ENCODE results near the gene CCNI. TPM values are rescaled to one million over a fixed set of nuclear protein-coding genes. Genes with fewer than 3 reads are reported as not detected.
A peak's percentile ranks its signal among the peaks of the same experiment; 100 is the strongest.

CCNI gene
- total RNA-seq, 1 donor from 2014 or later: 511 TPM

- Mint-ChIP-seq H3K4me3 (no peak overlapping the region), H3K4me1 (no peaks in the 10 kb centered on the region), H3K27me3 (ENCODE audit: insufficient read depth, low read depth) (no peaks in the 10 kb centered on the region), H3K36me3 (peaks cover 45% of the 10 kb centered on the region), H3K9me3 (no peaks in the 10 kb centered on the region), H3K27ac (peak overlapping the region; percentile 68)
- Histone ChIP-seq H3K36me3 (peaks cover 57% of the 10 kb centered on the region), H3K27me3 (no peaks in the 10 kb centered on the region), H2AFZ (replicated peaks) (no peak overlapping the region), H4K20me1 (ENCODE audit: low read depth) (peaks cover 57% of the 10 kb centered on the region), H3K27ac (no peak overlapping the region), H3K4me2 (no peak overlapping the region), H3F3A (ENCODE audit: low read depth) (peaks cover 81% of the 10 kb centered on the region), H3K4me3 (no peak overlapping the region), H3K9me3 (ENCODE audit: low read depth) (no peaks in the 10 kb centered on the region), H3K79me2 (ENCODE audit: low read depth) (peaks cover 68% of the 10 kb centered on the region), H3K4me1 (peaks cover 11% of the 10 kb centered on the region), H3K9ac (no peak overlapping the region)
- peak; percentile 79 for DNase-seq (ENCODE audit: low spot score)
- no peak for TF ChIP-seq EZH2 (IDR thresholded peaks at IDR 0.05)
- no peak for TF ChIP-seq EZH2phosphoT487 (IDR thresholded peaks at IDR 0.05)
- TF ChIP-seq, protein P1, sequence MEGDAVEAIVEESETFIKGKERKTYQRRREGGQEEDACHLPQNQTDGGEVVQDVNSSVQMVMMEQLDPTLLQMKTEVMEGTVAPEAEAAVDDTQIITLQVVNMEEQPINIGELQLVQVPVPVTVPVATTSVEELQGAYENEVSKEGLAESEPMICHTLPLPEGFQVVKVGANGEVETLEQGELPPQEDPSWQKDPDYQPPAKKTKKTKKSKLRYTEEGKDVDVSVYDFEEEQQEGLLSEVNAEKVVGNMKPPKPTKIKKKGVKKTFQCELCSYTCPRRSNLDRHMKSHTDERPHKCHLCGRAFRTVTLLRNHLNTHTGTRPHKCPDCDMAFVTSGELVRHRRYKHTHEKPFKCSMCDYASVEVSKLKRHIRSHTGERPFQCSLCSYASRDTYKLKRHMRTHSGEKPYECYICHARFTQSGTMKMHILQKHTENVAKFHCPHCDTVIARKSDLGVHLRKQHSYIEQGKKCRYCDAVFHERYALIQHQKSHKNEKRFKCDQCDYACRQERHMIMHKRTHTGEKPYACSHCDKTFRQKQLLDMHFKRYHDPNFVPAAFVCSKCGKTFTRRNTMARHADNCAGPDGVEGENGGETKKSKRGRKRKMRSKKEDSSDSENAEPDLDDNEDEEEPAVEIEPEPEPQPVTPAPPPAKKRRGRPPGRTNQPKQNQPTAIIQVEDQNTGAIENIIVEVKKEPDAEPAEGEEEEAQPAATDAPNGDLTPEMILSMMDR (IDR thresholded peaks at IDR 0.05): peak; percentile 70
Observed at GRCh38 chr4:77052352-77052751, 23.4 kb downstream of the CCNI start.

DNA sequence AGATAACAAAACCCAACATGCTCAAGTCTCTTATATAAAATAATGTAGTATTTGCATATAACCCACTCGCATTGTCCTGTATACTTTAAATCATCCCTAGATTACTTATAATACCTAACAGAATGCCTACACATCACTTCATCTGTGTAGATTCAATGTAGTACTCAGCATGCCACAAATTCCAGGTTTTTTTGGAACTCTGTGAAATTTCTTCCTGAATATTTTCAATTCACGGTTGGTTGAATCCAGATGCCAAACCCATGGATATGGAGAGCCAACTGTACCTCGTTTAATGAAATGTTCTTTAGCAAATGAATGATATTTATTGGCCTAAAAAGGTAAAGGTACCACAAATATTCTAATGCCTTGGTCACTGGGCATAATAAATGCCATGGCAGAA, 24.8 kb downstream of the CCNI start:
- Histone ChIP-seq H3K36me3 (peaks cover 47% of the 10 kb centered on the region), H3F3A (ENCODE audit: low read depth) (peaks cover 86% of the 10 kb centered on the region), H3K4me2 (no peak overlapping the region), H3K4me1 (peaks cover 11% of the 10 kb centered on the region), H3K27ac (no peak overlapping the region), H3K79me2 (ENCODE audit: low read depth) (peaks cover 57% of the 10 kb centered on the region), H2AFZ (replicated peaks) (no peak overlapping the region), H3K4me3 (no peak overlapping the region), H3K9ac (no peak overlapping the region), H3K9me3 (ENCODE audit: low read depth) (no peaks in the 10 kb centered on the region), H3K27me3 (no peaks in the 10 kb centered on the region), H4K20me1 (ENCODE audit: low read depth) (peaks cover 56% of the 10 kb centered on the region)
- Mint-ChIP-seq H3K27me3 (ENCODE audit: insufficient read depth, low read depth) (no peaks in the 10 kb centered on the region), H3K9me3 (no peaks in the 10 kb centered on the region), H3K27ac (no peak overlapping the region), H3K4me3 (no peak overlapping the region), H3K36me3 (peaks cover 38% of the 10 kb centered on the region), H3K4me1 (no peaks in the 10 kb centered on the region)
- no peak for DNase-seq (ENCODE audit: low spot score)
- TF ChIP-seq, protein P1 (IDR thresholded peaks at IDR 0.05): no peak
- no peak for TF ChIP-seq EZH2phosphoT487 (IDR thresholded peaks at IDR 0.05)
- no peak for TF ChIP-seq EZH2 (IDR thresholded peaks at IDR 0.05)

DNA sequence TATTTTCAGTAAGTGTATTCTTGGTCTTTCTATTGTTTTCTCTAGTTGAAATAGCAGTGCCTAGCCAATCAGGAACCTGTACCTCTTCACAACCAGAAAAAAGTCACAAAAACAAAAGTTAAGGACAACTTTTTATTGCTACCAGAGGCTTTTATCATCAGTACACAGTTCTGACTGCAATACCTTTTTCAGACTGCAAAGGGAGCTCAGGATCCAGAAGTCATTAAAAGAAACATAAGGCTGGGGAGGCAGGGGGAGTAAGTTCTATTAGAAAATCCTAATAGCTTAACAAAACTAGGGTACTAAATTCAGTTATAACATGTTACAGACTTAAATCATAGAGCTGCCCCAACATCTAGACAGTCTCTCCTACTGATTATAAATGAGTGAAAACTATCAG, 28.8 kb downstream of the CCNI start:
- Mint-ChIP-seq H3K9me3 (no peaks in the 10 kb centered on the region), H3K4me3 (no peak overlapping the region), H3K27ac (no peak overlapping the region), H3K36me3 (peaks cover 18% of the 10 kb centered on the region), H3K27me3 (ENCODE audit: insufficient read depth, low read depth) (no peaks in the 10 kb centered on the region), H3K4me1 (no peaks in the 10 kb centered on the region)
- Histone ChIP-seq H3K4me2 (no peak overlapping the region), H3K9me3 (ENCODE audit: low read depth) (no peaks in the 10 kb centered on the region), H3K4me1 (peaks cover 11% of the 10 kb centered on the region), H3K36me3 (peaks cover 22% of the 10 kb centered on the region), H4K20me1 (ENCODE audit: low read depth) (peaks cover 48% of the 10 kb centered on the region), H3K27ac (peak overlapping the region; percentile 65), H3K79me2 (ENCODE audit: low read depth) (peaks cover 24% of the 10 kb centered on the region), H3K4me3 (no peak overlapping the region), H3K9ac (no peak overlapping the region), H3F3A (ENCODE audit: low read depth) (peaks cover 86% of the 10 kb centered on the region), H3K27me3 (no peaks in the 10 kb centered on the region), H2AFZ (replicated peaks) (no peak overlapping the region)
- DNase-seq (ENCODE audit: low spot score): peak; percentile 23
- TF ChIP-seq, protein P1 (IDR thresholded peaks at IDR 0.05): peak; percentile 49
- no peak for TF ChIP-seq EZH2phosphoT487 (IDR thresholded peaks at IDR 0.05)

All from neural progenitor cell (in vitro differentiated cells).